HG03064 (cell line): ENCODE results near the gene PRODH.
"Not testable (repeated sequence)": the region's sequence is repeated elsewhere in the genome, so short reads cannot be mapped to it uniquely, and the experiment has no call there.

Experiments
- ATAC-seq: cut with Tn5 transposase; IDR thresholded peaks from one replicate; pipeline ENCODE4 v1.9.1; 2021; ENCODE audit warnings: low read depth; ENCODE audit not compliant: unreplicated experiment

The PRODH gene

GRCh38 chr22:18956121-18956895 is 20.2 kb upstream of the PRODH start:
- not testable (repeated sequence) for ATAC-seq

- no peak for ATAC-seq
These were observed 19.6 kb upstream of the PRODH start for GRCh38 chr22:18955696-18956095.

- no peak for ATAC-seq
These were observed 19.0 kb upstream of the PRODH start for GRCh38 chr22:18954990-18955571.

- ATAC-seq = not testable (repeated sequence)
These were observed 18.4 kb upstream of the PRODH start for GRCh38 chr22:18954303-18954989.

- ATAC-seq = not testable (repeated sequence)
These were observed 17.0 kb upstream of the PRODH start for GRCh38 chr22:18953128-18953527.

- no peak for ATAC-seq
These were observed 15.9 kb upstream of the PRODH start for GRCh38 chr22:18952022-18952421.

GRCh38 chr22:18950141-18950540 is 14.0 kb upstream of the PRODH start:
- no peak for ATAC-seq

- no peak for ATAC-seq
These were observed 11.8 kb upstream of the PRODH start for GRCh38 chr22:18947905-18948304.

GRCh38 chr22:18947105-18947504 is 11.0 kb upstream of the PRODH start:
- ATAC-seq = not testable (repeated sequence)

GRCh38 chr22:18938691-18939090 is 2.6 kb upstream of the PRODH start:
- ATAC-seq = not testable (repeated sequence)

GRCh38 chr22:18934688-18935087 is 1.4 kb downstream of the PRODH start:
- ATAC-seq = not testable (repeated sequence)

- no peak for ATAC-seq
These were observed 2.2 kb downstream of the PRODH start for GRCh38 chr22:18933914-18934313.

- no peak for ATAC-seq
These were observed 4.0 kb downstream of the PRODH start for GRCh38 chr22:18931905-18932652.

- ATAC-seq = no peak
These were observed 6.6 kb downstream of the PRODH start for GRCh38 chr22:18929459-18929858.

- no peak for ATAC-seq
These were observed 8.5 kb downstream of the PRODH start for GRCh38 chr22:18927573-18927972.

GRCh38 chr22:18927020-18927419 is 9.1 kb downstream of the PRODH start:
- ATAC-seq = no peak

- no peak for ATAC-seq
These were observed 10.6 kb downstream of the PRODH start for GRCh38 chr22:18925368-18926064.

- ATAC-seq = not testable (repeated sequence)
These were observed 15.7 kb downstream of the PRODH start for GRCh38 chr22:18920257-18920902.

- not testable (repeated sequence) for ATAC-seq
These were observed 18.3 kb downstream of the PRODH start for GRCh38 chr22:18917818-18918217.

- ATAC-seq = not testable (repeated sequence)
These were observed 20.5 kb downstream of the PRODH start for GRCh38 chr22:18915550-18915949.
